ENCODE results near the gene TTC28. TPM values are rescaled to one million over a fixed set of nuclear protein-coding genes. Genes with fewer than 3 reads are reported as not detected.

The TTC28 gene
- total RNA-seq, 1 donor from 2014 or later = 7.9 TPM

DNA sequence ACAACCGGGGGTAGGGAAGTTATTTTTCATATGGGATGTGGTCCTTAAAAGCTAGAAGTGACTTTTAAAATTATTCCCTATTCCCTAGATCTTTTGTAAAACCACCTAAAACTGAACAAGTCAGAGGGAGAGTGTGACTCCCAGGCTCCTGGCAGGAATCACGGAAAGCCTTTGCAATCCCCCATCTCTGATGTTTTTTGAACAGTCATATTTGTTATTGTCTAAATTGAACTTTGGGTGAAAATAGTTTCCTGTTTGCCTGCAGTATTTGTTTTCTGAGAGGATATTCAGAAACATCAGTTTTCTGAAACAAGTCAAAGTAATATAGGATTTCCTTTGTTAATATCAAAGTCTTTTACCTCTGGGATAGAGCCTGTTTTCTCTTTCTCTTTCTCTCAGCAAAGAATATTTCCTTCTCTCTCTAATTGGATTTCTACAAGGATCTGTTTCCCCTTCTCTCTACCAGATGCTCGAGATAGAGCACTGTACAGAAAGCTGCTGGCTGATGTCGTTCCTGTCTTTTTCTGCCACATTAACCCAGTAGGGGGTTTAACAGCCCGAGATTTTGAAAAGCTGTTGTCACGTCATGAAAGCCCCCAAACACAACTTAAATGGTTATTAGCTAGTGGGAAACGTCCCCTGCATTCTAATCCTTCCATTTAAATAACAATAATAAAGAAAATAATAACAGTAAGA, 628.4 kb downstream of the TTC28 start:
- H3K9me3 Mint-ChIP-seq = no peaks in the 10 kb centered on the region
- ChIA-PET POLR2A (no interaction called here), CTCF (interaction anchor here (0.8 to 1.4 kb wide), 4 partner anchors 391 to 778 kb away, joined by 3 read pairs; no protein-coding TSS in a partner anchor)
- H3K36me3 Mint-ChIP-seq (ENCODE audit: low read depth) = no peaks in the 10 kb centered on the region
- H3K4me3 Mint-ChIP-seq = no peak overlapping the region
- ATAC-seq (ENCODE audit: low read depth) = no peak
- no peak overlapping the region for H3K27ac Mint-ChIP-seq
- H3K4me1 Mint-ChIP-seq = no peaks in the 10 kb centered on the region
- no peaks in the 10 kb centered on the region for H3K27me3 Mint-ChIP-seq
- TF ChIP-seq, protein P1, sequence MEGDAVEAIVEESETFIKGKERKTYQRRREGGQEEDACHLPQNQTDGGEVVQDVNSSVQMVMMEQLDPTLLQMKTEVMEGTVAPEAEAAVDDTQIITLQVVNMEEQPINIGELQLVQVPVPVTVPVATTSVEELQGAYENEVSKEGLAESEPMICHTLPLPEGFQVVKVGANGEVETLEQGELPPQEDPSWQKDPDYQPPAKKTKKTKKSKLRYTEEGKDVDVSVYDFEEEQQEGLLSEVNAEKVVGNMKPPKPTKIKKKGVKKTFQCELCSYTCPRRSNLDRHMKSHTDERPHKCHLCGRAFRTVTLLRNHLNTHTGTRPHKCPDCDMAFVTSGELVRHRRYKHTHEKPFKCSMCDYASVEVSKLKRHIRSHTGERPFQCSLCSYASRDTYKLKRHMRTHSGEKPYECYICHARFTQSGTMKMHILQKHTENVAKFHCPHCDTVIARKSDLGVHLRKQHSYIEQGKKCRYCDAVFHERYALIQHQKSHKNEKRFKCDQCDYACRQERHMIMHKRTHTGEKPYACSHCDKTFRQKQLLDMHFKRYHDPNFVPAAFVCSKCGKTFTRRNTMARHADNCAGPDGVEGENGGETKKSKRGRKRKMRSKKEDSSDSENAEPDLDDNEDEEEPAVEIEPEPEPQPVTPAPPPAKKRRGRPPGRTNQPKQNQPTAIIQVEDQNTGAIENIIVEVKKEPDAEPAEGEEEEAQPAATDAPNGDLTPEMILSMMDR (IDR thresholded peaks at IDR 0.05) = no peak
- intact Hi-C loops (cut with micrococcal nuclease) = loop anchor here (10.0 kb wide), 1 partner anchor 394 kb away; no protein-coding TSS in a partner anchor
- DNase-seq = no peak

GRCh38 chr22:28048529-28048928, 631.1 kb downstream of the TTC28 start:
- DNase-seq (no peak), ATAC-seq (ENCODE audit: low read depth) (no peak)
- TF ChIP-seq, protein P1 (IDR thresholded peaks at IDR 0.05) = no peak
- no peaks in the 10 kb centered on the region for H3K4me1 Mint-ChIP-seq
- POLR2A ChIA-PET = no interaction called here
- H3K27me3 Mint-ChIP-seq = no peaks in the 10 kb centered on the region
- CTCF ChIA-PET = no interaction called here
- intact Hi-C loops (cut with micrococcal nuclease) = no loop called here
- H3K4me3 Mint-ChIP-seq = no peak overlapping the region
- H3K9me3 Mint-ChIP-seq = no peaks in the 10 kb centered on the region
- no peaks in the 10 kb centered on the region for H3K36me3 Mint-ChIP-seq (ENCODE audit: low read depth)
- no peak overlapping the region for H3K27ac Mint-ChIP-seq

DNA sequence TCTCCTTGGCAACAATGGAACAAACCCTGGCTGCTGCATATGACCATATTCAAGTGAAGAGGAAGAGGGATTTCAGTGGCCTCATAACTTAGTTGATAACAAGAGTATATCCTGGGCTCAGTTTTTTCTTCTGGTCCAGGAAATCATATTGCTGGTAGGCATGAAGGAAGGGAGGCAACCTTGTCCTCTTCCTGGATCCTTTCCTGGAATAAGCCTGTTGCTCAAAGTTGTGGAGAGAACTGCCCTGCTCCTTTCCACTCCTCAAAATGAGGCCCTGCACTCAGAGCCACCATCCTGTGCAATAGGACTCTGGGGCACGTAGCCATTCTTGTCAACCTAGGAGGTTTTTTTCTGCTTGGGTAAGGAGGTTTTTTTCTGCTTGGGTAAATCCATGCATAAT, 631.9 kb downstream of the TTC28 start:
- intact Hi-C loops (cut with micrococcal nuclease) = no loop called here
- Mint-ChIP-seq H3K36me3 (ENCODE audit: low read depth) (no peaks in the 10 kb centered on the region), H3K4me3 (no peak overlapping the region), H3K9me3 (no peaks in the 10 kb centered on the region), H3K27ac (no peak overlapping the region), H3K4me1 (no peaks in the 10 kb centered on the region), H3K27me3 (no peaks in the 10 kb centered on the region)
- TF ChIP-seq, protein P1 (IDR thresholded peaks at IDR 0.05) = no peak
- DNase-seq (no peak), ATAC-seq (ENCODE audit: low read depth) (no peak)
- ChIA-PET CTCF (no interaction called here), POLR2A (no interaction called here)

DNA sequence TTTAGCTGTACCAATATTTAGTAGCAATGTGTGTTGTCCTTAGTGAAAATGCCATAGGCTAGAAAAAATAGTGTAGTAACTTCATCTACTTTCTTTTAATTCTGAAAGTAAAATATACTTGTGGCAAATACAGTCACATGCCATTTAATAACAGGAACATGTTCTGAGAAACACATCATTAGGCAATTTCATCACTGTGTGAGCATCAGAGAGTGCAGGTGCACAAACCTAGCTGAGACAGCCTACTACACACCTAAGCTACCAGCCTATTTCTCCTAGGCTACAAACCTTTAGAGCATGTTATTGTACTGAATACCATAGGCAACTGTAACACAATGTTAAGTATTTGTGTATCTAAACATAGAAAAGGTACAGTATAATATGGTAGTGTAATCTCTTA, 633.5 kb downstream of the TTC28 start:
- ChIA-PET CTCF (no interaction called here), POLR2A (no interaction called here)
- TF ChIP-seq, protein P1 (IDR thresholded peaks at IDR 0.05) = no peak
- no peak overlapping the region for H3K27ac Mint-ChIP-seq
- ATAC-seq (ENCODE audit: low read depth) = no peak
- H3K36me3 Mint-ChIP-seq (ENCODE audit: low read depth) = no peaks in the 10 kb centered on the region
- no peak overlapping the region for H3K4me3 Mint-ChIP-seq
- no peaks in the 10 kb centered on the region for H3K4me1 Mint-ChIP-seq
- no peaks in the 10 kb centered on the region for H3K27me3 Mint-ChIP-seq
- no peak for DNase-seq
- intact Hi-C loops (cut with micrococcal nuclease) = no loop called here
- H3K9me3 Mint-ChIP-seq = peaks cover under 1% of the 10 kb centered on the region

DNA sequence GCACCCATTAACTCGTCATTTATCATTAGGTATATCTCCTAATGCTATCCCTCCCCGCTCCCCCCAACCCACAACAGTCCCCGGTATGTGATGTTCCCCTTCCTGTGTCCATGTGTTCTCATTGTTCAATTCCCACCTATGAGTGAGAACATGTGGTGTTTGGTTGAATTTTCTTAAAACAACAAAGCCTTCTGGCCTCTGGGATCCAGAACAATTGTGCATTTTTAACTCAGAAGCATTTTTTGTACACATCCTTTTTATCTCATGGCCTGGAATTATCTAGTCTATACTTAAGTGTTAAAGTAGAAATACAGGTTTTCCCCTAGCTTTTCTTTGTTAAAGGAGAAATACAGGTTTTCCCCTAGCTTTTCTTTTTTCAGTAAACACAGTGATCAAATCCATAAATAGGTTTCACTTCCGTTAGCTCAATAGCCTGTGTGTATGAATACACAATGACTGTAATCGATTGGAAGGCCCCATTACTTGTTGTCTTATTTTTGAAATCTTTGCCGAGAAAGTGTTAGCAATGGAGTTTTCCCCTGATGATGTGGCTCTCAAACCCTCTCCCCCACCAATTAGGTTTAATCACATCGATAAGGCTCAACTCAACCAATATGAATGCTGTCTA, 635.0 kb downstream of the TTC28 start:
- TF ChIP-seq, protein P1 (IDR thresholded peaks at IDR 0.05) = no peak
- H3K4me3 Mint-ChIP-seq = no peak overlapping the region
- ATAC-seq (ENCODE audit: low read depth) (no peak), DNase-seq (no peak)
- POLR2A ChIA-PET = no interaction called here
- peaks cover 3% of the 10 kb centered on the region for H3K27me3 Mint-ChIP-seq
- no peak overlapping the region for H3K27ac Mint-ChIP-seq
- CTCF ChIA-PET = no interaction called here
- no peaks in the 10 kb centered on the region for H3K36me3 Mint-ChIP-seq (ENCODE audit: low read depth)
- intact Hi-C loops (cut with micrococcal nuclease) = no loop called here
- H3K4me1 Mint-ChIP-seq = no peaks in the 10 kb centered on the region
- peaks cover 6% of the 10 kb centered on the region for H3K9me3 Mint-ChIP-seq
